COLO668 (cell line): Measurements from ENCODE around the gene BATF2.
A peak's percentile ranks its signal among the peaks of the same experiment; 100 is the strongest.
"Not testable (repeated sequence)": the region's sequence is repeated elsewhere in the genome, so short reads cannot be mapped to it uniquely, and the experiment has no call there.

Source experiments
- DNase-seq: peaks from one replicate; lab custom pipeline; 2025; ENCODE audit not compliant: unreplicated experiment; lab: John Stamatoyannopoulos, UW

BATF2 gene

DNA sequence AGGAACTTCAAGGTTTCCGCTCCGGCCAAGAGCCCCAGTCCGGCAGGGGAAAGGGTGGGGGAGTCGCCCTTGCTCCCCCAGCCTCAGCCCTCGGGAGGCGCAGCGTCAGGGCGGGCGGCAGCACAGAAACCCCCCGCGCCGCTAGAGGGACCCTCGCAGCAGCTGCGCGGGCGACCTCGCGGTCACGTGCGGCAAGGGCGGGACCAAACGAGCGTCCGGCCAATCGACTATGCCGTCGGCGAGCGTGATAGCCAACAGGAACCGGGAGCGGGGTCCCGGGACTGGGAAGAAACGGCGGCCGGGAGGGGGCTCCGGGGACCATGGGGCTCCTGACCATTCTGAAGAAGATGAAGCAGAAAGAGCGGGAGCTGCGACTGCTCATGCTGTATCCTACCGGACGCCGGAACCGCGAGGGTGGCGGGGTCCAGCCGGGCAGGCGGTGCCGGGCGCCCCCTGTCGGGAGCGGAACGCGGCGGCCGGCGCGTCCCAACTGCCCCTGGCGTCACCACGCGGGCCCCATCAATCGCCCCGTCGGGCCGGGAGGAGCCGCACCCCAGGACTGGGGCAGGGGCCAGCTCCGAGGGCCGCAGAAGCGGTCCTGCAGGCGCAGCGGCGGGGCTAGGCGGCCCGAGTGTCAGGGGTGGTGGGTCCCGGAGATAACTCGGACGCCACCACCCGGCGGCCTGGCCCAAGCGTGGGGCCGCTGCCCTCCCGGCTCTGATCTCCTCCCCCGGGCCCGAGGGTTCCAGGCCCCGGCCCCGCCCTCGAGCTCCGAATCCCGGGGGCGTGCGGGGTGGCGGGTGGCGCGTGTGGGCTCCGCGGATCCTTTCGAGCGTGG lies 17.3 kb upstream of the BATF2 start, which contains the start of gene ARL2:
Gene ARL2 (plus strand): TSS at position 273 of the 838 bp plus-strand sequence. CDS start 48 bp downstream, at position 321.
- peak; percentile 91 for DNase-seq

DNA sequence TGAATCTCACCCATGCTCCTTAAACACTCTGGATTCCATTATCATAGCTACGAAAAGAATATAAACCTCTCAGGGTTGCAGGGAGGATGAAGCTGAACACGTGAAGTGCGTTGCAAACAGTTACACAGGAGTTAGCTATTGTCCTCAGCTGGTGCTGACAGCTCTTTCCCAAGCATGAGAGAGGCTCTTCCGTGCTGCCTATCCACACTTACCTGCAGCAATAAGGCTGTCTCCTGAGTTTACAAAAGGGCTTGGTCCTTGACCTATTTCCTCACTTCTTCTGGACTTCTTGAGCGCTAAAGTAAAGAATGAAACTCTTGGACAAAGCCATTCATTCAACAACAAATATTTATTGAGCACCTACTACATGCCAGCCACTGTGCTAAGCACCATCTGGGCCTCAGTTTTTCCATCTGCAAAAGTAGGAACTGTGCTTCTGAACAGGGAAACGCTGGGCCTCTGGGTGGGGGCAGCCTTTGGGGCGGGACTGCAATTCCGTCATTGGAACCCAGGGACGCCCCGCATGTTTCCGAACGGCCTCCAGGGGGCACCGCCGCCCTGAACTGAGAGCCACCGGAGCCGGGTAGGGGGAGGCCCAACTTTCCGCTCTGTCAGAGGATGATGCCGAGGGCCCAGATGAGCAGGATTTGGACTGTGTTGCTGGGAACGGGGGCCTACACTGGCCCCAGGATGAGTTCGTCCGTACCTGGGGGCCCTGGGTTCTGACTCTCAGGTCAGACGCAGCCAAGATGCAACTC lies 16.5 kb upstream of the BATF2 start:
- DNase-seq, result peak; percentile 89

DNA sequence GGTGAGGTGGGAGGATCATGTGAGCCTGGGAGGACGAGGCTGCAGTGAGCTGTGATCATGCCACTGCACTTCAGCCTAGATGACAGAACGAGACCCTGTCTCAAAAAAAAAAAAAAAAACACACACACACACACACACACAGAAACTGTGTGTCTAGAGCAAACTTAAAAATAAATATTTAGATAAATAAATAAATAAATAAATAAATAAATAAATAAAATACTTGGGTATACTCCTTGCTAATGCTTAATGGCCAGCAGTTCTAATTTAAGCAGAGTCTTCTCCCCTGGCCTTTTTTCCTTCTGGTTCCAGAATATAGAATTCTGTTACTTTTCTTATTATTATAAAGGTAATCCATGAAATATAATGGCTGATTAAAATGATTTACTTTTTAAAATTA lies 12.1 kb upstream of the BATF2 start:
- DNase-seq, result no peak

DNA sequence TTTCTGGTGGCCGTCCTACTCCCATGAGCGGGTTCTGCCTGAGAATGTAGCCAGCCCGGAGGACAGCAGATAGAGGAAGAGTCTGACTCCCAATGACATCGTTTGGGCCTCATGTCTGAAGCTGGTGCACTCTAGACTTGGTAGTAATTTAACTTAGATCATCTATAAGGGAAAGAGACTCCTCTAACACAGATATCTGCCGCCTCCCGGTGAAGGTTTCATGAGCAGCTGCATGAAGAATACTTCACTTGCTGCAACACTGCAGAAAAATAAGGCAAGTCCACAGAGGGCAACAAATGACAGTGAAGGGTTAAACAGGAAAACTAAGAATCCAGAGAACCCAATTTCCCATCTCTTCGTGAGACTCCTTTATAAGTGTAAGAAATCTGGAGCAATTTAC lies 11.2 kb upstream of the BATF2 start:
- DNase-seq, result no peak

DNA sequence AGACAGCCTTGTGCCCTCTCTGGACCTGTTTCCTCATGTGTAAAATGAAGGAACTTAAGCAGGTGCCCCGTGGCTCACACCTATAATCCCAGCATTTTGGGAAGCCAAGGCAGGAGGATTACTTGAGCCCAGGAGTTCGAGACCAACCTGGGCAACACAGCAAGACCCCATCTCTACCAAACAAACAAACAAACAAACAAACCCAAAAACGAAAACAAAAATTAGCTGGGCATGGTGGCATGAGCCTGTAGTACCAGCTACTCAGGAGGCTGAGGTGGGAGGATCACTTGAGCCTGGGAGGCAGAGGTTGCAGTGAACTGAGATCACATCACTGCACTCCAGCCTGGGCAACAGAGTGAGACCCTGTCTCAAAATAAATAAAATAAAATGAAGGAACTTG lies 7.2 kb upstream of the BATF2 start:
- DNase-seq, result not testable (repeated sequence)

DNA sequence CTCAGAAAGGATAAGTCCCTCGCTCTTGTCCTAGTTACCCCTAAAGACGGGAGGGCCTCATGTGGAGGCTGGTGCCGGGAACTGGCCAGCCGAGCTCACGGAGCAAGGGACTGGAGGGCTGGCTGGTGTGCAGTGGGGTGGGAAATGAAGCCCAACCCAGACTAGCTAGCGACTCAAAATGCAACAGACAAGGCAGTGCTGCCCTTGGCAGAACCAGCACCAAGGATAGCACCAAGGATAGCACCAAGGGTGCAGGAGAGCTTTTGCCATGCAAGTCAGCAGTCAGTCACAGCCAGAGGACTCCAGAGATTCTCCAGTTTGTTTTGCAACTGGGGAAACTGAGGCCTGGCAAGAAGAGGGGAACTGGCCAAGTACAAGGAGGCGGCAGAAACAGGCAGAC lies 6.5 kb upstream of the BATF2 start:
- DNase-seq, result no peak

DNA sequence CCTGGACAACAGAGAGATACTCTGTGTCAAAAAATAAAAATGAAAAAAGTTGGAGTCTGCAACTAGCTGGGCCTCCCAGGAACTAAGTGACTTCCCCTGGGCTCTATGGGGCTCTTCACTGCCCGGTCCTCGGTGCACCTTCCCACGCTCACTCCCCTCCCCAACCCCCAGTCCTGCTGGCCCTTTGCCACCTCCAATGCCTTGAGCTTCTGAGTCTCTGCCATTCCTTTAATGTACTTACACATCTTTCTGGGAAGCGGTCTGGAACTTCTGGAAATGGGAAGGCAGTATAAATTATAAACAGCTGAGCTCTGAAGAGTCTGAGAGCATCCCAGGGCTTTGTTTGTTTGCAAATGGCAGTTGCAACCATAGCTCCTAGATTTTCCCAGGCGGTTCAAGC lies 5.9 kb upstream of the BATF2 start:
- no peak for DNase-seq

DNA sequence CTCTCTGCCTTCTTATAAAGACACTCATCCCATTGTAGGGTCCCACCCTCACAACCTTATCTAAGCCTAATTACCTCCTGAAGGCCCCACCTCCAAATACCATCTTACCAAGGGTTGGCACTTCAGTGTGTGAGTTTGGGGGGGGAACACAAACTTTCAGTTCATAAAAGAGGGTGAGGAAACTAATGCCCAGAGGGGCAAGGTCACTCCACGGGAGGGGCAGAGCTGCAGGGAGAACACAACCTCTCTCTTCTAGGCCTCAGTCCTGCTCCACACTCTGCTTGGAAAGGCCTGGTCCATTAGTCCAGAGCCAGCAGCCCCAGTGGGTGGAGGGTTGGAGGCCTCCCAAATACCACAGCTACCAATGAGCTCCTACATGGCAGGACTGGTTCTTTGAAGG lies 2.7 kb upstream of the BATF2 start:
- no peak for DNase-seq

DNA sequence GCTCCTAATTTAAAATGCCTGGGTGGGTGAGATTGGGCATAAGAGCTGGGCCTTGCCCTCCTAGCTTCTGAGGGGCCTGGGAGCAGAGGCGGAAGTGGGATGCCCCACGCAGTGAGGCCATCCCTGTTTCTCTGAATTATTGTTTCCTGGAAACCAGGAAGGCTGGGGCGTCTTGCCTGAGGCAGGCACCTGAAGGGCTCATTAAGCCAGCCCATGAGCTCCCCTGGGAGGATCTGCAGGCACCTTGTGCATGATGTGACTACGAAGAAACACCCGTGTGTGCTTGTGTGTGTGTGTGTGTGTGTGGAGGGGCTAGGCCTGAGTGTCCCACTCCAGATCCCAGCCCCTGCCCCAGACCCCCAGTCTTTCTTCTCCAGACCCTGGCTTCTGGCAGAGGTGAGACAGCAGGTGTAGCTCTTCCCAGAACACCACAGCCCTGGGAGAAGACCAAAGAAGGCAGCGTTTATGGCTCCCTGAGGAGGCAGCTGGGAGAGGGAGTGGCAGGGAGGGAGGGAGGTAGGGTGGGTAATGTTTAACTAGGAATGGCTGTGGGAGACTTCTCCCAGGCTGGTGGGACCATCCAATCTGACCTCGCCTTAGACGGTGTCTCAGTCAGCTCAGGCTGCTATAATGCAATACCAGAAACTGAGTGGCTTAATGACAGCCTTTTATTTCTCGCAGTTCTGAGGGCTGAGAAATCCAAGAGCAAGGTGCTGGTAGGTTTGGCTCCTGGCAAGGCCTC lies 2.1 kb upstream of the BATF2 start:
- peak; percentile 66 for DNase-seq

DNA sequence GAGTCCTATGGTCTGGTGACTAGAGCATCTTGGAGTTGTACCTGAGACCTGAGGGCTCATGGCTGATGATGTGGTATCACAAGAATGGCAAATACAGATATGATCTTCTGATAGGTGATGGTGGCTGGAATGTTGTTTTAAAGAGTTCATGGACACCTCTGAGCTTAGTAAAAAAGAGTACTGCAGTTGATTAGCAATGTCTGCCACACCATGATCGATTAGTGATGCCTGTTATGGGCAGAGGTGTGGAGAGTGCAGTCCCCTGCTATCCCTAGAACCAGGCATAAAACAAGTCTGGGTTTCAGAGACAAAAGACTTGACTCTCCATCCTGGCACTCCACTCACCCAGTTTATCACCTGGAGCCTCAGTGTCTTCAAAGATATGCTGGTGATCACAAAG lies 1.4 kb upstream of the BATF2 start:
- DNase-seq, result peak; percentile 18

DNA sequence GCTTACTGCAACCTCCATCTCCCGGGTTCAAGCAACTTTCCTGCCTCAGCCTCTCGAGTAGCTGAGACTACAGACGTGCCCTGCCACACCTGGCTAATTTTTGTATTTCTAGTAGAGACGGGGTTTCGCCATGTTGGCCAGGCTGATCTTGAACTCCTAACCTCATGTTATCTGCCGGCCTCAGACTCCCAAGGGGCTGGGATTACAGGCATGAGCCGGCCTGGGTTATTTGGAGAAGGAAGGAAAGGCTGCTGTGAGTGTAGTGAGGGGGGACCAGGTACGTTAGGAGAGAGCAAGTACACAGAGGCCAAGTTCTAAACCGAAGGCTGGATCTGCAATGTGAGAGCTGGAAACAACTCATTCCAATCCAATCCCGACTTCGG lies 453 bp downstream of the BATF2 start:
- DNase-seq, result no peak

DNA sequence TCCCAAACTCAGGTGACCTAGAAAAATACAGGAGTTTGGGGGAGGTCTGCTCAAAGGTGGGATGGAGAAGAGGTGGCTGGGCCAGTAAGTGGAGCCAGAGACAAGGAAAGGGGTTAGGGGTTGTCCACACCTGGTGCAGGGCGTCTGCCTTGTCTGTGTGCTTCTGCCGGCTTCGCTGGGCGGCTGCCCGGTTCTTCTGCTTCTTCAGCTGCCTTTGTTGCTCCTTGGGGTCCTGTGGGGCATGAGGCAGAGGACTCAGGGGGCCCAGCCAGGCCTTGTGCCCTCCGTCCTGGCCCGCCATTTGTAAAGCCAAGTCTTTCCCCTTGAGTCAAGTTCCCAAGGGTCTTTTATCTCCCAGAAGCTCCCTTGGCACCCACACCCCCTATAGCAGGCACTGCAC lies 2.5 kb downstream of the BATF2 start:
- DNase-seq, result no peak

DNA sequence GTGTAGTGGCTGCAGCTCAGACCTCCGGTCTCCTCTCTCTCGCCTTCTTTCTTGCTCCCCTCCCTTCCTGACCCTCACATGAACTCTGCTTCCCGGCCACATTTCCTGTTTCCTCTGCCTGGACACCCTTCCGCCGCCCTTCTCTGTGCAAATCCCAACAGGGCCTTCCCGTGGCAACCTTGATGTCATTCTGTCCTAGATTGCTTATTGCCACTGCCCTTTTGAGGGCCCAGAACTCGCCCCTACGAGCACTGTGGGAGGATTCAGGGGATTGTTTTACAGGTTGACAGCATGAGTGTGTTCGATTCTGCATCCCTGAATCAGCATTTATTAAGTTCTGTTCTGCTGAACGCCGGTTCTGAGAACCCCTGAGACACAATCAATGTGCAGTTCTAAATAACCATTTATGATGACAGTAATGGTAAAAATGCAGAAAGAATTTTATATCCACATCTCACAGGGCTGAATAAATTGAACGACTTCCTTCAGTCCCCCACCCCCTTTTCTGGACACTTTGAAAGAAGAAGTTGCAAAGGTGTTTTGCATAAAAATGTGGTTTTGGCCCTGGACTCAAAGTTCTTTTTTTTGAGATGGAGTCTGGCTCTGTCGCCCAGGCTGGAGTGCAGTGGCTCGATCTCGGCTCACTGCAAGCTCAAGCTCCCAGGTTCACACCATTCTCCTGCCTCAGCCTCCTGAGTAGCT lies 6.4 kb downstream of the BATF2 start:
- DNase-seq, result no peak

DNA sequence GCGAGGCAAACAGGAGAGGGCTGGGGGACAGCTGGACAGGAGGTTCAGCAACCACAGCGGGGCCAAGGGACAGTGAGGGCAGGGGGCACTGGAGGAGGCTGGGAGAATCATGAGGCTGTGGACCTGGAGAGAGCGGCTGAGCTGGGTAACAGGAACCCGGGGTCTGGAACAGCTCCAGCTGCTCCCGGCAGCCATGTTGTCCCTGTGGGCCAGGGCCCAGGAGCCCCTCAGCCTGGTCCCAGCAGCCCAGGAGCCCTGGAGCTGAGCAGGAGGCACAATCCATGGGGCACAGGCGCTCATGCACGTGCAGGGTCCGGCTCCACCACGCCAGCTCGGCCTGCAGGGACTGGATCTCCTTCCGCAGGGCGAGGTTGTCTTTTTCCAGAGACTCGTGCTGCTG lies 7.4 kb downstream of the BATF2 start:
- DNase-seq, result no peak

DNA sequence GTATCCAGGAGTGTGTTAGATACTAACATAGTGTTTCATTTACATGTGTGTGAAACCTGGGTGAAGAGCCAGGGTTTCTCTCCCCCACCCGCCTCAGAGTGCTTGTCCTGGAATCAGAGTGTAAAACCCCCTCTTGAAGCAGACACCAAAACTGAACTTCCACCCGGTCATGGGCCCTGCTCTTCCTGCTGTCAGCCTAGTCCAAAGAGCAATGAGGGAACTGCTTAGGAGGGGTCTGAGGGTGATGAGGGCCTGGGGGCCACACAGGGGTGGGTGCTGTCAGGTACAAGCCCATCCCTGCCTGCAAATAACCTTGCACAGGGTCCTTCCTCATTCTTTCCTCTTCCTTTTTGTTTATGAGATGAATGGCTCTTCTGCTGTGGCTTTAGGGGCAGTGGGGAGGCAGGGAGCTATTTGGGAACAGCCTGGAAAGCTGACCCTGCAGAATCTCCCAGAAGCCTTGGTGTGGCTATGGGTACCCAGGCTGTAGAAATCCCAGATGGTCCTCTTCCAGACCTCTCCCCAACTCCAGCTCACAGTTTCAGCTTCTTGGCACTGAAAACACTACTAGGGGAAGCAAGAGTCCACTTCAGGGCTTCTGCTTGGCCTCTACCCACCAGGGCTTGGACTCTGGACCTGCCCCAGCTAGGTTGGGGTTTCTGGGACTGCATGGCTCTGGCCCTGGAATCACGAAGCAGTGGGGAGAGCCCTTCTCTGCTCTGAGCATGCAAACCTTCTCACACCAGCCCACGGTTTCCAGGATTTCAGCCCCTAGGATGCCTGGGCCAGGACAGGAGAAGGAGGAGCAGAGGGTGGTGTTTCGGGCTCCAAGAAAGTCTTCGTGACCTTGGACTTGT lies 8.5 kb downstream of the BATF2 start:
- no peak for DNase-seq

DNA sequence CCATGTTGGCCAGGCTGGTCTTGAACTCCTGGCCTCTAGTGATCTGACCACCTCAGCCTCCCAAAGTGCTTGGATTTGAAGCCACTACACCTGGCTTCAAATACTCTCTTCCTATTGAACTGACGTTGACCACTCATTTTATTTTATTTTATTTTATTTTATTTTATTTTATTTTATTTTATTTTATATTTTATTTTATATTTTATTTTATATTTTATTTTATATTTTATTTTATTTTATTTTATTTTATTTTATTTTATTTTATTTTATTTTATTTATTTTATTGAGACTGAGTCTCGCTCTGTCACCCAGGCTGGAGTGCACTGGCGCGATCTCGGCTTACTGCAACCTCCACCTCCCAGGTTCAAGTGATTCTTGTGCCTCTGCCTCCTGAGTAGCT lies 13.4 kb downstream of the BATF2 start:
- not testable (repeated sequence) for DNase-seq

DNA sequence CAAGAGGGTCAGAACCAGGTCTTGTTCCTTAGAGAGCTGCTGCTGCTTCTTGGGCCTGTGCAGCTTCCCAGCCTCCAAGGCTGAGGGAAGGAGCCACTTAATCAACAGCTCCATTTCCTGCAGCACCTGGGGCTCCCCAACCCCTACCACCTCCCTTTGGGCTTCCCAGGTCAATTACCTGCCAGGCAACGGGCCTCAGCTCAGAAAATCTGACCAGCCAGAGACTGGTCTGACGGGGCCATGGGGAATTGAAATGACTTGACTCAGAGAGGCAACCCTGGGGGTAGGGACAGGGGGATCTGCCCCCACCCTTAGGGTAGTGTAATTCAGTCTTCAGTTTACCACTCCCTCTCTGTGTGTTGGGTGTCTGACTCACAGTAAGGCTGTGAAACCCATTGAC lies 20.1 kb downstream of the BATF2 start:
- DNase-seq, result no peak

DNA sequence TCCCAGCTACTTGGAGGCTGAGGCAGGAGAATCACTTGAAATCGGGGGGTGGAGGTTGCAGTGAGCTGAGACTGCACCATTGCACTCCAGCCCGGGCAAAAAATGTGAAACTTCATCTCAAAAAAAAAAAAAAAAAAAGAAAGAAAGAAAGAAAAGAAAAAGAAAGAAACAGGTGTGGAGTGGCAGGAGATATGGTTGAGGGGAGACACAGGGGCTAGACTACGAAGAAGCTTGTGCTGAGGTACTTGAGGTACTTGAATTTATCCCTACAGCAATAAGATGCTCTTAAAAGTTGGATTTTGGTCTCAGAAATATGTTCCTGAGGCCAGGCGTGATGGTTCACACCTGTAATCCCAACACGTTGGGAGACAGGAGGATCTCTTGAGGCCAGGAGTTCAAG lies 22.6 kb downstream of the BATF2 start:
- DNase-seq, result no peak

DNA sequence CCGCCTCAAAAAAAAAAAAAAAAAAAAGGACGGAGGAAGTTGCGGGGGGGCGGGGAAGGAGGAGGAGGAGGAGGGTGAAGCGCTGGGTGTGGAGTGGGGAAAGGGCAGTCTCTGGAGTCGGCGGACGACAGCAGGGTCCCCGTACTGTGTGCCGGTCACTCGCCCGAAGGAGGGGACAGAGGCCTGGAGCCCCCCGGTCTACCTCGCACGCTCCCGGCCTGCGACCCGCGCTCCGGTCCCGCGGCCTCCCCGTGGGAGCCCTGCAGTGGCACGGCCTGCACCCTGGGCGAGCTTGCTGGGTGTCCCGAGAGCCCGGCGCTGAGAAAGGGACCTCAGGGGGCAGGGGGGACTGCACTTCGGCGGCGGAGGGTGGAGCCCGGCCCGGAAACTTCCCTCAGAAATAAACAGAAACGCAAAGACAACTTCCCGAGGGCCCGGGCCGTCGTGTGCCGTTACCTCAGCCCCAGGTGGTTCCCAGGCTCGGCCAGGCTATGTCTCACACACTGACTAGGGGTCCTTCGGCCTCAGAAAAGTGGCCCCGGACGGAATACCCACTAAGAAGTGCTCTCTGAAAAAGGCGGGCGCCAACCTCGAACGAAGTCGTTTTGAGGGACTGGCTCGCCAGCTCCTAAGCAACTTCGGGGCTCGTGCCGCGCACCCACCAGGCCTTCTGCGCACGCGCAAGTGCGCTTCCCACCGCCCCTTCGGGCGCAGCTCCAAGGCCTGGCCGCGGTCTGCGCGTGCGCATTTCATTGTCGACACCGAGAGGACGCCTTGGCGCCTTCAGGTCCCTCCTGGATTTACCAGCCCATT lies 25.1 kb downstream of the BATF2 start, which contains the start of gene MAJIN:
Gene MAJIN (minus strand): TSS at position 688 of the 813 bp plus-strand sequence. CDS start 12,703 bp downstream, outside the sequence.
- peak; percentile 93 for DNase-seq
